ENCODE measurements around the gene LMOD3.

The LMOD3 gene

DNA sequence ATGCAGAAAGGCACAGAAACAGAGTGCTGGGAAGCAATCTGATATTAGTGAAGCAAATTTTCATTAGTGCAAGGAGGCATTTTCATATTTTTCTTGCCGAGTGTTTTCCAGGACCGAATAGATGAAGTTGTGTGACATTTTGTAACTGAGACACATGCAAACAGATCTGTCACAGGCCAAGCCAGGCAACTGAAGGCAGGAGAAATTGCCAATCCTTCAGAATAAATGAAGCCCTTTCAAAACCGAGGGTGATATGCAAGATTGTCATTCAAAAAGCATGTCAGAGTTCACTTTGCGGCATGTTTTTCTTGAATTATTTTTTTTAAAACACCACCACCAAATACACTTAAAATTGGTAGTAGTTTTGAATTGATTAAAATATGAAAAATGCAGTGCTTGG lies 6.2 kb downstream of the LMOD3 start:
- Histone ChIP-seq H3K4me1 (ENCODE audit: control insufficient read depth, insufficient read depth, low read length, poor library complexity, severe bottlenecking) (no peaks in the 10 kb centered on the region), H3K9me3 (ENCODE audit: control insufficient read depth, low read length) (no peaks in the 10 kb centered on the region), H3K27ac (ENCODE audit: insufficient read depth, low read length, poor library complexity, severe bottlenecking) (no peak overlapping the region), H3K36me3 (ENCODE audit: control insufficient read depth, insufficient read depth, low read length) (no peaks in the 10 kb centered on the region), H3K27me3 (replicated peaks; ENCODE audit: control insufficient read depth, insufficient read depth, low read length, poor library complexity, severe bottlenecking) (no peaks in the 10 kb centered on the region), H3K4me3 (ENCODE audit: insufficient read depth, low read depth, low read length, poor library complexity, severe bottlenecking) (no peak overlapping the region)
- no peak for DNase-seq

DNA sequence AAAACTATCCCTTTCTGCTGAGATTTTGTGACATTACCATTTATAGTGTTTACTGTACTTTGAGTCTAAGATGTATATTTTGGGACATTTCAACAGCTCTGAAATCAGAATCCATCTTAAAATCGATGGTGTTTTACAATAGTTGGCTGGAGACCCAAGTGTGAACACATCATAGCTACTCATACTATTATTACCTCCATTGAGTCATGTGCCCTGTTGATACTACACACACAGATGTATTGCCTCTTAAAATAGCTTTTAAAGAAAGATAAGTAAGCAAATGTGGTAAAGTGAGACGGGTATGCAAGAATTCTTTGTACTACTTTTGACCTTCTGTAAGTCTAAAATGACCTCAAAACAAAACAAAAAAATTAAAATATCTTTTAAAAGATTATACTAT lies 6.7 kb downstream of the LMOD3 start:
- Histone ChIP-seq H3K27me3 (replicated peaks; ENCODE audit: control insufficient read depth, insufficient read depth, low read length, poor library complexity, severe bottlenecking) (no peaks in the 10 kb centered on the region), H3K36me3 (ENCODE audit: control insufficient read depth, insufficient read depth, low read length) (no peaks in the 10 kb centered on the region), H3K27ac (ENCODE audit: insufficient read depth, low read length, poor library complexity, severe bottlenecking) (no peak overlapping the region), H3K4me3 (ENCODE audit: insufficient read depth, low read depth, low read length, poor library complexity, severe bottlenecking) (no peak overlapping the region), H3K4me1 (ENCODE audit: control insufficient read depth, insufficient read depth, low read length, poor library complexity, severe bottlenecking) (no peaks in the 10 kb centered on the region), H3K9me3 (ENCODE audit: control insufficient read depth, low read length) (no peaks in the 10 kb centered on the region)
- no peak for DNase-seq

DNA sequence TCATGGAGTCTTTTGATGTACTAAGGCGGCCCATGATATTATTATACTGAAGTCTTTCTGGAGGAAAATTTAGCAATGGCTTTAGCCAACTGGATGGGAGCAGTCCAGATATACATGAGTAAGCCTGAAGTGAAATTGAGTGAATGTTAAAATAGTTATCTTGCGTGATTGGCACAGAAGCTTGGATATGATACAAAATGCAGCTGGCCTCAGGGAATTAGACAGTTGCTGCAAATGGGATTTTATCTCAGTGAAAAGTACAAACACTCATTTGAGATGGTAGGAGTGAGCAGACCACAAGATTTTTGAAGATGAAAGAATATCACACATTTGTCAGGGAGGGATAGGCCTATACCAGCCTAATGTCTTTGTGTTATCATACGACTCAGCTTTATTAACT lies 8.9 kb downstream of the LMOD3 start:
- no peak for DNase-seq
- no peak overlapping the region for H3K27ac ChIP-seq (ENCODE audit: insufficient read depth, low read length, poor library complexity, severe bottlenecking)

DNA sequence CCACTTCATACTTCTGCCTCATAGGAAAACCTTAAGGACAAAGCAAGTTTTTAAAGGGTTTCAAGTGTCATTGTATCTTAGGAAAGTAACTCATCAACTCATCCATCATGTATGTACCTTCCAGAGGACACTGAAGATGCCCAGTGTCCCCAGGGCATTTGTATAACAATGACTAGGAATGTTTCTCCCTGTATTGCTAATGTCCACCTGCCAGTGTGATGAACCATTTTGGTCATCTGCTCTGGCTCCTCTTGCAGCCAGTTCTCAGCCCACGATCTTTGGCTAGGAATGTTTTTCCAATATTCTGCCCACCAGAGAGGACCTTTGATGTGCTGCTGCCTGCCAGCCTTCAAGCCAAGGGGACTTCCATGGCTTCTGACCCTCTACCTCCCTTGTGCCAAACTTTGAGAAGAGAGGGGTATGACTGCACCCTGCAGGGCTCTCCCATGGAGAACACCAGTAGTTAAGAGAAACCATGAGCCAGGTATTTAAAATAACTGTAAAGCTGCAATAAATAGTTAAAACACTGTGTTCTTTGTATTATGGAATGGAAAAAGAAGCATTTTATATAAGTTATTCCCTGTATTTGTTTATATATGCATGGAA lies 11.4 kb downstream of the LMOD3 start:
- Histone ChIP-seq H3K4me1 (ENCODE audit: control insufficient read depth, insufficient read depth, low read length, poor library complexity, severe bottlenecking) (no peaks in the 10 kb centered on the region), H3K27me3 (replicated peaks; ENCODE audit: control insufficient read depth, insufficient read depth, low read length, poor library complexity, severe bottlenecking) (no peaks in the 10 kb centered on the region), H3K9me3 (ENCODE audit: control insufficient read depth, low read length) (no peaks in the 10 kb centered on the region), H3K36me3 (ENCODE audit: control insufficient read depth, insufficient read depth, low read length) (peaks cover 1% of the 10 kb centered on the region), H3K27ac (ENCODE audit: insufficient read depth, low read length, poor library complexity, severe bottlenecking) (no peak overlapping the region), H3K4me3 (ENCODE audit: insufficient read depth, low read depth, low read length, poor library complexity, severe bottlenecking) (no peak overlapping the region)
- no peak for DNase-seq

More for the DNA sequence above, 8.9 kb downstream of the LMOD3 start:
- H3K4me1 ChIP-seq (ENCODE audit: control insufficient read depth, insufficient read depth, low read length, poor library complexity, severe bottlenecking) = no peaks in the 10 kb centered on the region
- H3K9me3 ChIP-seq (ENCODE audit: control insufficient read depth, low read length) = no peaks in the 10 kb centered on the region
- H3K27me3 ChIP-seq (replicated peaks; ENCODE audit: control insufficient read depth, insufficient read depth, low read length, poor library complexity, severe bottlenecking) = no peaks in the 10 kb centered on the region
- no peaks in the 10 kb centered on the region for H3K36me3 ChIP-seq (ENCODE audit: control insufficient read depth, insufficient read depth, low read length)
- no peak overlapping the region for H3K4me3 ChIP-seq (ENCODE audit: insufficient read depth, low read depth, low read length, poor library complexity, severe bottlenecking)

DNA sequence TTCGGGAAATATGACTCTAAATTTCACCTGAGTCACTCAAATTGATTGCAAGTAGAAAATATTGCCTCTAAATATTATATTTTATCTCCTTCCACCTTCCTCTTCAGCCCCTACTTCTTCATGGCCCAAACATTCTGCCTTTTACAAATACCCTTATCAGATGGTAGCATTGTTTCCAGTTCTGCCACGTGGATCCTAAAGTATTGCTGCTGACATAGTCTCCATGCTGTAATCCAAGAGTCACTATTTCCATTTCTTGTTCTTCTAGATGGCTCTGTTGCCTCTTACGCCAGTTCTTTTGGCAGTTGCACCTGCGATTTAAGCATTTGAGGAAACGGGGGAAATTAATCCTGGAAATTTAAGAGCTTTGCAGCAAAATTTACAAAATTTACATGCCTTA lies 13.6 kb downstream of the LMOD3 start:
- Histone ChIP-seq H3K4me3 (ENCODE audit: insufficient read depth, low read depth, low read length, poor library complexity, severe bottlenecking) (no peak overlapping the region), H3K4me1 (ENCODE audit: control insufficient read depth, insufficient read depth, low read length, poor library complexity, severe bottlenecking) (no peaks in the 10 kb centered on the region), H3K9me3 (ENCODE audit: control insufficient read depth, low read length) (no peaks in the 10 kb centered on the region), H3K27me3 (replicated peaks; ENCODE audit: control insufficient read depth, insufficient read depth, low read length, poor library complexity, severe bottlenecking) (no peaks in the 10 kb centered on the region), H3K27ac (ENCODE audit: insufficient read depth, low read length, poor library complexity, severe bottlenecking) (no peak overlapping the region), H3K36me3 (ENCODE audit: control insufficient read depth, insufficient read depth, low read length) (peaks cover 15% of the 10 kb centered on the region)
- no peak for DNase-seq

DNA sequence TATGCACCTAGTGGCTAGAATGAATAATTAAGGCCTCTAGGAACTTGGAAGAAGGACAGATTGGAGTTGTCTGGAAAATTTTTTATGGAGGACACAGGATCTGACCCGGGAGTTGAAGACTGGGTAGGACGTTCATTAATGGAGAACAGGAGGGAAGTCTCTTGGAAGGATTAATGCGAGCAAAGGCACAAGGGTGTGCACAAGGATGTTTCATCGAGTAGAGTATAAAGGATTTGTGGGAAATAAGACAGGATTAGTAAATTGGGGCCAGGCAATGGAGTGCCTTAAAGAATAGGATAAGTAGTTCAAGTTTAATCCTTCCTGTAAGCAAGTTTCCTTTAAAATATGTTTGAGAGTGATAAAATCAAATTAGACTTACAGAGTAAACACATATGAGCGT lies 14.6 kb downstream of the LMOD3 start:
- DNase-seq = no peak
- Histone ChIP-seq H3K9me3 (ENCODE audit: control insufficient read depth, low read length) (no peaks in the 10 kb centered on the region), H3K27me3 (replicated peaks; ENCODE audit: control insufficient read depth, insufficient read depth, low read length, poor library complexity, severe bottlenecking) (no peaks in the 10 kb centered on the region), H3K36me3 (ENCODE audit: control insufficient read depth, insufficient read depth, low read length) (peaks cover 24% of the 10 kb centered on the region), H3K4me1 (ENCODE audit: control insufficient read depth, insufficient read depth, low read length, poor library complexity, severe bottlenecking) (no peaks in the 10 kb centered on the region), H3K4me3 (ENCODE audit: insufficient read depth, low read depth, low read length, poor library complexity, severe bottlenecking) (no peak overlapping the region), H3K27ac (ENCODE audit: insufficient read depth, low read length, poor library complexity, severe bottlenecking) (no peak overlapping the region)

DNA sequence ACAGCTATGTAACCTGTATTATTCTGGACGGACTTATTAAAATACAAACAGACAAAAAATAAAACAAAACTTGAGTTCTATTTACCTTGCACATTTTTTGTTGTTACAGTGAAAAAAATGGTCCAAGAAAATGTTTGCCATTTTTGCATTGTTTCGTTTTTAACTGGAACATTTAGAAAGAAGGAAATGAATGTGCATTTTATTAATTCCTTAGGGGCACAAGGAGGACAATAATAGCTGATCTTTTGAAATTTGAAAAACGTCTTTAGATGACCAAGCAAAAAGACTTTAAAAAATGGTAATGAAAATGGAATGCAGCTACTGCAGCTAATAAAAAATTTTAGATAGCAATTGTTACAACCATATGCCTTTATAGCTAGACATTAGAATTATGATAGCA lies 17.1 kb downstream of the LMOD3 start:
- H3K4me1 ChIP-seq (ENCODE audit: control insufficient read depth, insufficient read depth, low read length, poor library complexity, severe bottlenecking) = no peaks in the 10 kb centered on the region
- no peak overlapping the region for H3K27ac ChIP-seq (ENCODE audit: insufficient read depth, low read length, poor library complexity, severe bottlenecking)
- no peak overlapping the region for H3K4me3 ChIP-seq (ENCODE audit: insufficient read depth, low read depth, low read length, poor library complexity, severe bottlenecking)
- H3K27me3 ChIP-seq (replicated peaks; ENCODE audit: control insufficient read depth, insufficient read depth, low read length, poor library complexity, severe bottlenecking) = no peaks in the 10 kb centered on the region
- no peak for DNase-seq
- H3K9me3 ChIP-seq (ENCODE audit: control insufficient read depth, low read length) = no peaks in the 10 kb centered on the region
- H3K36me3 ChIP-seq (ENCODE audit: control insufficient read depth, insufficient read depth, low read length) = peaks cover 37% of the 10 kb centered on the region

DNA sequence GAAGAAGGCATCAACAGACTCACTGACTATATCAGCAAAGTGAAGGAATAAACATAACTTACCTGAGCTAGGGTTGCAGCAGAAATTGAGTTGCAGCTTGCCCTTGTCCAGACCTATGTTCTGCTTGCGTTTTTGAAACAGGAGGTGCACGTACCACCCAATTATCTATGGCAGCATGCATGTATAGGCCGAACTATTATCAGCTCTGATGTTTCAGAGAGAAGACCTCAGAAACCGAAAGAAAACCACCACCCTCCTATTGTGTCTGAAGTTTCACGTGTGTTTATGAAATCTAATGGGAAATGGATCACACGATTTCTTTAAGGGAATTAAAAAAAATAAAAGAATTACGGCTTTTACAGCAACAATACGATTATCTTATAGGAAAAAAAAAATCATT lies 17.8 kb downstream of the LMOD3 start:
- DNase-seq = no peak
- Histone ChIP-seq H3K4me3 (ENCODE audit: insufficient read depth, low read depth, low read length, poor library complexity, severe bottlenecking) (no peak overlapping the region), H3K9me3 (ENCODE audit: control insufficient read depth, low read length) (no peaks in the 10 kb centered on the region), H3K27ac (ENCODE audit: insufficient read depth, low read length, poor library complexity, severe bottlenecking) (no peak overlapping the region), H3K4me1 (ENCODE audit: control insufficient read depth, insufficient read depth, low read length, poor library complexity, severe bottlenecking) (no peaks in the 10 kb centered on the region), H3K27me3 (replicated peaks; ENCODE audit: control insufficient read depth, insufficient read depth, low read length, poor library complexity, severe bottlenecking) (no peaks in the 10 kb centered on the region), H3K36me3 (ENCODE audit: control insufficient read depth, insufficient read depth, low read length) (peaks cover 37% of the 10 kb centered on the region)

DNA sequence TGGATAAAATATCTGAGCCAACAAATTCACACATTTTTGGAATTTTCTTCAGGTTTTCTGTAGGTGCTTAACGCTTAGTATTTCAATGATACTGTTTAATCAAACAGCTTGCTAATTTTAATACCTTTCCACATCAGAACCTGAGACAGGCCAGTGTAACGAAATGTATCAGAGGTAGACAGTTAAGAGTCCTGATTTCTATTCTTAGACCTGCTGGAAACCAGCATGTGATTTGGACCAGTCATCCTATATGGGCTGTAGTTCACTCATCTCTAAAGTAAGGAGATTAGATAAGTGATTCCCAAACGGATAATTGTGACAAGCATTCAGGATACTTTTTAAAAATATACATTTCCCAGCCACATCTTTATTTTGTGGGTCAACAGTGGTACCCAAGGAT lies 19.3 kb downstream of the LMOD3 start:
- no peaks in the 10 kb centered on the region for H3K27me3 ChIP-seq (replicated peaks; ENCODE audit: control insufficient read depth, insufficient read depth, low read length, poor library complexity, severe bottlenecking)
- H3K4me3 ChIP-seq (ENCODE audit: insufficient read depth, low read depth, low read length, poor library complexity, severe bottlenecking) = no peak overlapping the region
- DNase-seq = no peak
- H3K27ac ChIP-seq (ENCODE audit: insufficient read depth, low read length, poor library complexity, severe bottlenecking) = no peak overlapping the region
- no peaks in the 10 kb centered on the region for H3K4me1 ChIP-seq (ENCODE audit: control insufficient read depth, insufficient read depth, low read length, poor library complexity, severe bottlenecking)
- H3K9me3 ChIP-seq (ENCODE audit: control insufficient read depth, low read length) = no peaks in the 10 kb centered on the region
- H3K36me3 ChIP-seq (ENCODE audit: control insufficient read depth, insufficient read depth, low read length) = peaks cover 37% of the 10 kb centered on the region

DNA sequence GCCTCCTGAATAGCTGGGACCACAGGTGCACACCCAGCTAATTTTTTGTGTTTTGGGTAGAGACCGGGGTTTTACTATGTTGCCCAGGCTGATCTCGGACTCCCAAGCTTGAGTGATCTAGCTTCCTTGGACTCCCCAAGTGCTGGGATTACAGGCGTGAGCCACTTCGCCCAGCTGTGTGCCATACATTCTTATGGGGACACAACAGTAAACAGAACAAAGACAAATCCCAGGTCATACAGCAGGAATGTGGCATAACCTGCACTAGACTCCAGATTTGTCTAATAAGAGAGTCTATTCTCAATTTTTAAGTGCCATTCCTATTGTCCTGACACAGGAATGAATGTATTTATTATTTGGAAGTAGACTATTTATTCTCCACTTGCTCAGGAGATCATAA lies 20.0 kb downstream of the LMOD3 start:
- no peak for DNase-seq
- Histone ChIP-seq H3K9me3 (ENCODE audit: control insufficient read depth, low read length) (no peaks in the 10 kb centered on the region), H3K36me3 (ENCODE audit: control insufficient read depth, insufficient read depth, low read length) (peaks cover 37% of the 10 kb centered on the region), H3K27me3 (replicated peaks; ENCODE audit: control insufficient read depth, insufficient read depth, low read length, poor library complexity, severe bottlenecking) (no peaks in the 10 kb centered on the region), H3K4me1 (ENCODE audit: control insufficient read depth, insufficient read depth, low read length, poor library complexity, severe bottlenecking) (peaks cover 4% of the 10 kb centered on the region), H3K27ac (ENCODE audit: insufficient read depth, low read length, poor library complexity, severe bottlenecking) (no peak overlapping the region), H3K4me3 (ENCODE audit: insufficient read depth, low read depth, low read length, poor library complexity, severe bottlenecking) (no peak overlapping the region)

Measured in effector memory CD4-positive, alpha-beta T cell (primary cell).